ENCODE results near the gene KRTAP10-5.

Gene KRTAP10-5

DNA sequence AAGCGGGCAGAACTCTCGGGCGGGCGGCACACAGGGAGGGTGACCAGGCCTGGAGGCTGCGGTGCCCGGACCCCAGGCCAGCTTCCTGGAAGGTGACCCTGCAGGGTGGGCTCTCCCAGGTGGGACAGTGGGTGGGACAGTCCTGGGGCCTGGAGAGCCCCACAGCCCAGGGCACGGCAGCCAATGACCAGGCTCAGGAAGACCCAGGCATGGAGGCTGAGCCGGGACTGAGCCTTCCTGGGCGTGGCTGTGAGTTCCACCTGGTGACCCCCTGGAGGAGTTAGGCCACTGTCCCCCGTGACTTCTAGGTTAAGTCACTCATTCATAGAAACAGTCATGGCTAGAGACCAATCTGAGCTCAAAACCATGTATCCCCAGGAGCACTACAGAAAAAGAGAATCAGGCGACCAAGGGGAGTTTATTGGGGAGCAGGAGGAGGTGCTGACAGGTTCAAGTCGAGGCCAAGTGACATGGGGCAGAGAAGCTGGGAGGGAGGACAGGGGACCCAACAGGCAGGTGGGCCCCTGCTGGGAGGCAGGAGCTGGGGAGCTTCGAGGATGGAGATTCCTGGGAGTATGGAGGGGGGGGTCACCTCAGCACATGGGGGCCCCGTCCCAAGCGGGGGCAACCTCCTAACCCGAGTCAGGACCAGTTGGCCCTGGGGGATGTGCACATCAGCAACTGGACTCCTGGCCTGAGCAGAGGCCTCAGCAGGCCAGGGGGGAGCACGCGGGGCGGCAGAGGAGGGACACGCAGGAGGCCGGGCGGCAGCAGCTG, 1.2 kb downstream of the KRTAP10-5 start:
- Histone ChIP-seq H2AK5ac (ENCODE audit: low read depth, low read length) (peak overlapping the region; percentile 89), H3K36me3 (replicated peaks in 1 of 2; ENCODE audit: control insufficient read depth in 2 of 2, insufficient read depth in 2 of 2, low read length in 2 of 2) (no peaks in the 10 kb centered on the region), H3K79me1 (ENCODE audit: low read depth, low read length) (no peaks in the 10 kb centered on the region), H2BK12ac (ENCODE audit: low read length) (peak overlapping the region; percentile 35), H2BK120ac (ENCODE audit: low read depth, low read length) (no peak overlapping the region), H4K91ac (ENCODE audit: low read depth, low read length, poor library complexity) (no peak overlapping the region), H3K9me3 (replicated peaks in 1 of 2; ENCODE audit: control insufficient read depth in 2 of 2, insufficient read depth in 1 of 2, low read depth in 1 of 2, low read length in 2 of 2) (peaks cover 9 to 11% of the 10 kb centered on the region in 2 donors), H3K23ac (ENCODE audit: low read depth, low read length, poor library complexity) (no peak overlapping the region), H4K8ac (ENCODE audit: low read depth, low read length) (no peak overlapping the region), H3K27me3 (ENCODE audit: control insufficient read depth in 3 of 3, insufficient read depth in 3 of 3, low read depth in 1 of 3, low read length in 3 of 3) (peaks cover 0 to 3% (median 0%) of the 10 kb centered on the region in 3 experiments), H3K4me3 (ENCODE audit: low read length in 2 of 2) (no peak overlapping the region), H3K9ac (ENCODE audit: low read depth, low read length, poor library complexity) (no peak overlapping the region), H3K4me1 (ENCODE audit: control insufficient read depth in 2 of 2, insufficient read depth in 1 of 2, low read depth in 1 of 2, low read length in 2 of 2) (peaks cover 0 to 5% of the 10 kb centered on the region in 2 donors), H3K27ac (replicated peaks; ENCODE audit: low read length) (no peak overlapping the region), H2BK15ac (ENCODE audit: low read length) (peak overlapping the region; percentile 52), H3K4me2 (ENCODE audit: insufficient read depth, low read length, poor library complexity, severe bottlenecking) (no peak overlapping the region), H3K4ac (ENCODE audit: low read length) (peak overlapping the region; percentile 18), H3K14ac (ENCODE audit: low read length) (peak overlapping the region; percentile 56), H2AFZ (ENCODE audit: low read length) (no peak overlapping the region), H3K18ac (ENCODE audit: low read length) (peak overlapping the region; percentile 31), H2BK5ac (ENCODE audit: low read length) (no peak overlapping the region)
- WGBS, 2 donors (ENCODE audit: extremely low coverage in 2 of 2, insufficient read length in 2 of 2, insufficient replicate concordance in 1 of 2) = no CpG with 5 or more reads among the region's 22 CpGs
- DNase-seq (ENCODE audit: low spot score) = no peak

- WGBS, 2 donors (ENCODE audit: extremely low coverage in 2 of 2, insufficient read length in 2 of 2, insufficient replicate concordance in 1 of 2) = no CpG with 5 or more reads among the region's 17 CpGs
- DNase-seq (ENCODE audit: low spot score) = no peak
- Histone ChIP-seq H3K23ac (ENCODE audit: low read depth, low read length, poor library complexity) (no peak overlapping the region), H3K9ac (ENCODE audit: low read depth, low read length, poor library complexity) (no peak overlapping the region), H3K27me3 (ENCODE audit: control insufficient read depth in 3 of 3, insufficient read depth in 3 of 3, low read depth in 1 of 3, low read length in 3 of 3) (no peaks in the 10 kb centered on the region), H3K4me2 (ENCODE audit: insufficient read depth, low read length, poor library complexity, severe bottlenecking) (no peak overlapping the region), H2BK120ac (ENCODE audit: low read depth, low read length) (no peak overlapping the region), H4K8ac (ENCODE audit: low read depth, low read length) (no peak overlapping the region), H2BK5ac (ENCODE audit: low read length) (no peak overlapping the region), H3K36me3 (replicated peaks in 1 of 2; ENCODE audit: control insufficient read depth in 2 of 2, insufficient read depth in 2 of 2, low read length in 2 of 2) (no peaks in the 10 kb centered on the region), H4K91ac (ENCODE audit: low read depth, low read length, poor library complexity) (no peak overlapping the region), H2BK15ac (ENCODE audit: low read length) (peak overlapping the region; percentile 67), H3K4ac (ENCODE audit: low read length) (no peak overlapping the region), H3K18ac (ENCODE audit: low read length) (peak overlapping the region; percentile 57), H2AFZ (ENCODE audit: low read length) (no peak overlapping the region), H3K4me3 (ENCODE audit: low read length in 2 of 2) (no peak overlapping the region), H3K79me1 (ENCODE audit: low read depth, low read length) (no peaks in the 10 kb centered on the region), H3K9me3 (replicated peaks in 1 of 2; ENCODE audit: control insufficient read depth in 2 of 2, insufficient read depth in 1 of 2, low read depth in 1 of 2, low read length in 2 of 2) (peaks cover 9 to 11% of the 10 kb centered on the region in 2 donors), H2BK12ac (ENCODE audit: low read length) (no peak overlapping the region), H2AK5ac (ENCODE audit: low read depth, low read length) (peak overlapping the region; percentile 28), H3K4me1 (ENCODE audit: control insufficient read depth in 2 of 2, insufficient read depth in 1 of 2, low read depth in 1 of 2, low read length in 2 of 2) (peaks cover 0 to 5% of the 10 kb centered on the region in 2 donors), H3K27ac (replicated peaks; ENCODE audit: low read length) (no peak overlapping the region), H3K14ac (ENCODE audit: low read length) (no peak overlapping the region)
These were observed 1.9 kb downstream of the KRTAP10-5 start for GRCh38 chr21:44578371-44579055.

- Histone ChIP-seq H3K9ac (ENCODE audit: low read depth, low read length, poor library complexity) (no peak overlapping the region), H3K79me1 (ENCODE audit: low read depth, low read length) (no peaks in the 10 kb centered on the region), H2BK120ac (ENCODE audit: low read depth, low read length) (no peak overlapping the region), H2BK12ac (ENCODE audit: low read length) (no peak overlapping the region), H3K4me1 (ENCODE audit: control insufficient read depth in 2 of 2, insufficient read depth in 1 of 2, low read depth in 1 of 2, low read length in 2 of 2) (peaks cover 0 to 5% of the 10 kb centered on the region in 2 donors), H3K18ac (ENCODE audit: low read length) (peak overlapping the region; percentile 48), H2BK5ac (ENCODE audit: low read length) (peak overlapping the region; percentile 75), H2AFZ (ENCODE audit: low read length) (no peak overlapping the region), H3K9me3 (replicated peaks in 1 of 2; ENCODE audit: control insufficient read depth in 2 of 2, insufficient read depth in 1 of 2, low read depth in 1 of 2, low read length in 2 of 2) (peaks cover 13% of the 10 kb centered on the region in 2 donors), H3K14ac (ENCODE audit: low read length) (no peak overlapping the region), H4K8ac (ENCODE audit: low read depth, low read length) (no peak overlapping the region), H3K4me2 (ENCODE audit: insufficient read depth, low read length, poor library complexity, severe bottlenecking) (no peak overlapping the region), H3K4ac (ENCODE audit: low read length) (no peak overlapping the region), H3K36me3 (replicated peaks in 1 of 2; ENCODE audit: control insufficient read depth in 2 of 2, insufficient read depth in 2 of 2, low read length in 2 of 2) (no peaks in the 10 kb centered on the region), H4K91ac (ENCODE audit: low read depth, low read length, poor library complexity) (no peak overlapping the region), H3K27me3 (ENCODE audit: control insufficient read depth in 3 of 3, insufficient read depth in 3 of 3, low read depth in 1 of 3, low read length in 3 of 3) (no peaks in the 10 kb centered on the region), H3K23ac (ENCODE audit: low read depth, low read length, poor library complexity) (no peak overlapping the region), H3K4me3 (ENCODE audit: low read length in 2 of 2) (no peak overlapping the region), H3K27ac (replicated peaks; ENCODE audit: low read length) (no peak overlapping the region), H2BK15ac (ENCODE audit: low read length) (no peak overlapping the region), H2AK5ac (ENCODE audit: low read depth, low read length) (no peak overlapping the region)
- no CpG with 5 or more reads among the region's 10 CpGs for WGBS, 2 donors (ENCODE audit: extremely low coverage in 2 of 2, insufficient read length in 2 of 2, insufficient replicate concordance in 1 of 2)
- DNase-seq (ENCODE audit: low spot score) = no peak
These were observed 4.4 kb downstream of the KRTAP10-5 start for GRCh38 chr21:44576025-44576420.

DNA sequence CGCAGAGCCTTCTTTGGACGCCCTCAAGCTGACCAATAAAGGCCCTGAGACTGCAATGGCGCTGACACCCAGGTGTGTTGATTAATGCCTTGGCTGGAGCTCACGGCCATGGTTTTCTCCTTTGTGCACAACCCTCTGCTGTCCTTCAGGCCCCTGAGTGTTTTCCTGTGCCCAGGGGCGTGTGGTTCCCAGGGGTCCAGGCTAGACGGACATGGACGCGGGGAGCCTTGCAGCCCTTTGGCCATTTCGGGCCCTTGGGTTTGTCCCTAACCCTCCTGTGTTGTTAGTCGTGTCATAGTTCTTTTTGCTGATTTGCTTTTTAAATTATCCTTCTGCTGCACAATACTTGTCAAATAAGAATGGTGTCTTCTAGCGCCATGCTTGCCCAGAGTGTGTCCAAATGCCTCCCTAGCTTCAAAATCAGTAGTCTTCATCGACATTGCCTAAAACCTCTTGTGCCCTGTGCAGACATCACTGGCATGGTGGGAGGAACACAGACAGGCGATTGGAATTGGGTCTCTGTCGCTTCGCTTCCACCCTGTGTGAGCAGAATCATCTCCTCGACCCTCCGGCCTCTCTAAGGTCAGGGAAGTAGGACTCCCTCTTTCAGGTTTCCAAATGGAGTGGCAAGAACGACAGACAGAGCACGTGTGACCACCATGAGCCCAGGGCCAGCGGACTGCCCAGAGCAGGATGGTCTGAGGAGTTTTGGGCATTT, 4.9 kb downstream of the KRTAP10-5 start:
- Histone ChIP-seq H3K18ac (ENCODE audit: low read length) (peak overlapping the region; percentile 32), H2BK5ac (ENCODE audit: low read length) (no peak overlapping the region), H3K14ac (ENCODE audit: low read length) (no peak overlapping the region), H3K27ac (replicated peaks; ENCODE audit: low read length) (no peak overlapping the region), H2BK12ac (ENCODE audit: low read length) (no peak overlapping the region), H2BK120ac (ENCODE audit: low read depth, low read length) (no peak overlapping the region), H2AK5ac (ENCODE audit: low read depth, low read length) (peak overlapping the region; percentile 18), H3K4me2 (ENCODE audit: insufficient read depth, low read length, poor library complexity, severe bottlenecking) (no peak overlapping the region), H2BK15ac (ENCODE audit: low read length) (no peak overlapping the region), H3K36me3 (replicated peaks in 1 of 2; ENCODE audit: control insufficient read depth in 2 of 2, insufficient read depth in 2 of 2, low read length in 2 of 2) (no peaks in the 10 kb centered on the region), H3K4ac (ENCODE audit: low read length) (no peak overlapping the region), H3K79me1 (ENCODE audit: low read depth, low read length) (no peaks in the 10 kb centered on the region), H4K91ac (ENCODE audit: low read depth, low read length, poor library complexity) (no peak overlapping the region), H4K8ac (ENCODE audit: low read depth, low read length) (no peak overlapping the region), H2AFZ (ENCODE audit: low read length) (no peak overlapping the region), H3K9ac (ENCODE audit: low read depth, low read length, poor library complexity) (no peak overlapping the region), H3K27me3 (ENCODE audit: control insufficient read depth in 3 of 3, insufficient read depth in 3 of 3, low read depth in 1 of 3, low read length in 3 of 3) (no peaks in the 10 kb centered on the region), H3K9me3 (replicated peaks in 1 of 2; ENCODE audit: control insufficient read depth in 2 of 2, insufficient read depth in 1 of 2, low read depth in 1 of 2, low read length in 2 of 2) (peaks cover 13% of the 10 kb centered on the region in 2 donors), H3K23ac (ENCODE audit: low read depth, low read length, poor library complexity) (peak overlapping the region; percentile 52), H3K4me3 (ENCODE audit: low read length in 2 of 2) (no peak overlapping the region), H3K4me1 (ENCODE audit: control insufficient read depth in 2 of 2, insufficient read depth in 1 of 2, low read depth in 1 of 2, low read length in 2 of 2) (peaks cover 0 to 5% of the 10 kb centered on the region in 2 donors)
- DNase-seq (ENCODE audit: low spot score) = no peak
- no CpG with 5 or more reads among the region's 20 CpGs for WGBS, 2 donors (ENCODE audit: extremely low coverage in 2 of 2, insufficient read length in 2 of 2, insufficient replicate concordance in 1 of 2)

All from neuronal stem cell (in vitro differentiated cells).